ENCODE measurements around the gene MIP.

Gene MIP

DNA sequence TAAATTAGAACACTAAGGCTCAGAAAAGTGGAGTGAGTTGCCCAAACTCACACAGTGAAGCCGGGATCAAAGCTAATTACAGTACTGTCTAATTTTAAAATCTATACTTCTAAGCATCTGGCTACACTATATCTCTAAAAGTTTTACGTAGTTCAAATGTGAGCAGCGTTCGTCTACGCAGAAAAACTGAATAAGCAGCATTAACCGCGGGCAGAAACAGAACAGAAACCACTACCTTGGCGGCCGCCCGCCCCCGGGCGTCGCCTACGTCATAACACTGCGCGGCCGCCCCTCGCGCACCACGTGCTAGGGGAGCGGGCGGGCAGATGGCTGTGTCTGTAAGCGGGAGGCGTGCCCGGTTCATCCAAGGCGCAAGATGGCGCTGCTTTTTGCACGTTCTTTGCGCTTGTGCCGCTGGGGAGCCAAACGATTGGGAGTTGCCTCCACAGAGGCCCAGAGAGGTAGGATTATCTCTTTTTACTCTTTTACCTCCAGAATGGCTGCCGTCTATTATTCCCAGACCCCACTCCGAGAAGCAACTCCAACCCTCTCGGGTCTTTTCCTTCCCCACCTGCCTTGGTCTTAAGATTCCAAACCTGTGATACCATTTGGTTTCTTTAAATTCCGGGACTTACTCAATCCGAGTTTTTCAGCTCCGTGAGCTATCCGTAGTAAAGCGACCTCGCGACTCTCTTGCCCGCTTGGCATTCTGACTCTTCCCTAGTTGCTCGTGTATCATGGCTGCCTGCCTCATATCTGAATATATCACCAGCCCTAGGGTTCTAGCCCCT lies 14.0 kb upstream of the MIP start, which contains the start of gene SPRYD4 (continued):
- TF ChIP-seq, protein P1, sequence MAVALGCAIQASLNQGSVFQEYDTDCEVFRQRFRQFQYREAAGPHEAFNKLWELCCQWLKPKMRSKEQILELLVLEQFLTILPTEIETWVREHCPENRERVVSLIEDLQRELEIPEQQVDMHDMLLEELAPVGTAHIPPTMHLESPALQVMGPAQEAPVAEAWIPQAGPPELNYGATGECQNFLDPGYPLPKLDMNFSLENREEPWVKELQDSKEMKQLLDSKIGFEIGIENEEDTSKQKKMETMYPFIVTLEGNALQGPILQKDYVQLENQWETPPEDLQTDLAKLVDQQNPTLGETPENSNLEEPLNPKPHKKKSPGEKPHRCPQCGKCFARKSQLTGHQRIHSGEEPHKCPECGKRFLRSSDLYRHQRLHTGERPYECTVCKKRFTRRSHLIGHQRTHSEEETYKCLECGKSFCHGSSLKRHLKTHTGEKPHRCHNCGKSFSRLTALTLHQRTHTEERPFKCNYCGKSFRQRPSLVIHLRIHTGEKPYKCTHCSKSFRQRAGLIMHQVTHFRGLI (tag by site-specific recombination; IDR thresholded peaks at IDR 0.05) = 0 out of 2 replicates have a peak, but pooled peaks have one; percentile 9
- TF ChIP-seq BCL11B (tag by site-specific recombination; IDR thresholded peaks at IDR 0.05; ENCODE audit: low read depth) = no peak
- TF ChIP-seq, protein P2, sequence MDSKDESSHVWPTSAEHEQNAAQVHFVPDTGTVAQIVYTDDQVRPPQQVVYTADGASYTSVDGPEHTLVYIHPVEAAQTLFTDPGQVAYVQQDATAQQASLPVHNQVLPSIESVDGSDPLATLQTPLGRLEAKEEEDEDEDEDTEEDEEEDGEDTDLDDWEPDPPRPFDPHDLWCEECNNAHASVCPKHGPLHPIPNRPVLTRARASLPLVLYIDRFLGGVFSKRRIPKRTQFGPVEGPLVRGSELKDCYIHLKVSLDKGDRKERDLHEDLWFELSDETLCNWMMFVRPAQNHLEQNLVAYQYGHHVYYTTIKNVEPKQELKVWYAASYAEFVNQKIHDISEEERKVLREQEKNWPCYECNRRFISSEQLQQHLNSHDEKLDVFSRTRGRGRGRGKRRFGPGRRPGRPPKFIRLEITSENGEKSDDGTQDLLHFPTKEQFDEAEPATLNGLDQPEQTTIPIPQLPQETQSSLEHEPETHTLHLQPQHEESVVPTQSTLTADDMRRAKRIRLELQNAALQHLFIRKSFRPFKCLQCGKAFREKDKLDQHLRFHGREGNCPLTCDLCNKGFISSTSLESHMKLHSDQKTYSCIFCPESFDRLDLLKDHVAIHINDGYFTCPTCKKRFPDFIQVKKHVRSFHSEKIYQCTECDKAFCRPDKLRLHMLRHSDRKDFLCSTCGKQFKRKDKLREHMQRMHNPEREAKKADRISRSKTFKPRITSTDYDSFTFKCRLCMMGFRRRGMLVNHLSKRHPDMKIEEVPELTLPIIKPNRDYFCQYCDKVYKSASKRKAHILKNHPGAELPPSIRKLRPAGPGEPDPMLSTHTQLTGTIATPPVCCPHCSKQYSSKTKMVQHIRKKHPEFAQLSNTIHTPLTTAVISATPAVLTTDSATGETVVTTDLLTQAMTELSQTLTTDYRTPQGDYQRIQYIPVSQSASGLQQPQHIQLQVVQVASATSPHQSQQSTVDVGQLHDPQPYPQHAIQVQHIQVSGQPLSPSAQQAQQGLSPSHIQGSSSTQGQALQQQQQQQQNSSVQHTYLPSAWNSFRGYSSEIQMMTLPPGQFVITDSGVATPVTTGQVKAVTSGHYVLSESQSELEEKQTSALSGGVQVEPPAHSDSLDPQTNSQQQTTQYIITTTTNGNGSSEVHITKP (tag by site-specific recombination; IDR thresholded peaks at IDR 0.05) = no peak
- TF ChIP-seq GFI1B (tag by site-specific recombination; IDR thresholded peaks at IDR 0.05) = no peak
- peak; percentile 93 for TF ChIP-seq KLF16 (tag by site-specific recombination; IDR thresholded peaks at IDR 0.05)
- no peak for TF ChIP-seq ZNF510 (tag by site-specific recombination; IDR thresholded peaks at IDR 0.05; ENCODE audit: insufficient replicate concordance)
- TF ChIP-seq, protein P3, sequence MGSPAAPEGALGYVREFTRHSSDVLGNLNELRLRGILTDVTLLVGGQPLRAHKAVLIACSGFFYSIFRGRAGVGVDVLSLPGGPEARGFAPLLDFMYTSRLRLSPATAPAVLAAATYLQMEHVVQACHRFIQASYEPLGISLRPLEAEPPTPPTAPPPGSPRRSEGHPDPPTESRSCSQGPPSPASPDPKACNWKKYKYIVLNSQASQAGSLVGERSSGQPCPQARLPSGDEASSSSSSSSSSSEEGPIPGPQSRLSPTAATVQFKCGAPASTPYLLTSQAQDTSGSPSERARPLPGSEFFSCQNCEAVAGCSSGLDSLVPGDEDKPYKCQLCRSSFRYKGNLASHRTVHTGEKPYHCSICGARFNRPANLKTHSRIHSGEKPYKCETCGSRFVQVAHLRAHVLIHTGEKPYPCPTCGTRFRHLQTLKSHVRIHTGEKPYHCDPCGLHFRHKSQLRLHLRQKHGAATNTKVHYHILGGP (tag by site-specific recombination; IDR thresholded peaks at IDR 0.05) = 0 out of 2 replicates have a peak, but pooled peaks have one; percentile 43
- no peak for TF ChIP-seq ZNF596 (tag by site-specific recombination; IDR thresholded peaks at IDR 0.05)
- TF ChIP-seq, protein P4, sequence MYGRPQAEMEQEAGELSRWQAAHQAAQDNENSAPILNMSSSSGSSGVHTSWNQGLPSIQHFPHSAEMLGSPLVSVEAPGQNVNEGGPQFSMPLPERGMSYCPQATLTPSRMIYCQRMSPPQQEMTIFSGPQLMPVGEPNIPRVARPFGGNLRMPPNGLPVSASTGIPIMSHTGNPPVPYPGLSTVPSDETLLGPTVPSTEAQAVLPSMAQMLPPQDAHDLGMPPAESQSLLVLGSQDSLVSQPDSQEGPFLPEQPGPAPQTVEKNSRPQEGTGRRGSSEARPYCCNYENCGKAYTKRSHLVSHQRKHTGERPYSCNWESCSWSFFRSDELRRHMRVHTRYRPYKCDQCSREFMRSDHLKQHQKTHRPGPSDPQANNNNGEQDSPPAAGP (tag by site-specific recombination; IDR thresholded peaks at IDR 0.05) = peak; percentile 70; the same call in 1 of the 2 replicates
- TF ChIP-seq, protein P5, sequence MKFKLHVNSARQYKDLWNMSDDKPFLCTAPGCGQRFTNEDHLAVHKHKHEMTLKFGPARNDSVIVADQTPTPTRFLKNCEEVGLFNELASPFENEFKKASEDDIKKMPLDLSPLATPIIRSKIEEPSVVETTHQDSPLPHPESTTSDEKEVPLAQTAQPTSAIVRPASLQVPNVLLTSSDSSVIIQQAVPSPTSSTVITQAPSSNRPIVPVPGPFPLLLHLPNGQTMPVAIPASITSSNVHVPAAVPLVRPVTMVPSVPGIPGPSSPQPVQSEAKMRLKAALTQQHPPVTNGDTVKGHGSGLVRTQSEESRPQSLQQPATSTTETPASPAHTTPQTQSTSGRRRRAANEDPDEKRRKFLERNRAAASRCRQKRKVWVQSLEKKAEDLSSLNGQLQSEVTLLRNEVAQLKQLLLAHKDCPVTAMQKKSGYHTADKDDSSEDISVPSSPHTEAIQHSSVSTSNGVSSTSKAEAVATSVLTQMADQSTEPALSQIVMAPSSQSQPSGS (tag by site-specific recombination; IDR thresholded peaks at IDR 0.05; ENCODE audit: low read depth) = peak; percentile 78; the same call in 1 of the 2 replicates
- TF ChIP-seq, protein P6, sequence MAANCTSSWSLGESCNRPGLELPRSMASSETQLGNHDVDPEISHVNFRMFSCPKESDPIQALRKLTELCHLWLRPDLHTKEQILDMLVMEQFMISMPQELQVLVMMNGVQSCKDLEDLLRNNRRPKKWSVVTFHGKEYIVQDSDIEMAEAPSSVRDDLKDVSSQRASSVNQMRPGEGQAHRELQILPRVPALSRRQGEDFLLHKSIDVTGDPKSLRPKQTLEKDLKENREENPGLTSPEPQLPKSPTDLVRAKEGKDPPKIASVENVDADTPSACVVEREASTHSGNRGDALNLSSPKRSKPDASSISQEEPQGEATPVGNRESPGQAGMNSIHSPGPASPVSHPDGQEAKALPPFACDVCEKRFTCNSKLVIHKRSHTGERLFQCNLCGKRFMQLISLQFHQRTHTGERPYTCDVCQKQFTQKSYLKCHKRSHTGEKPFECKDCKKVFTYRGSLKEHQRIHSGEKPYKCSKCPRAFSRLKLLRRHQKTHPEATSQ (tag by site-specific recombination; IDR thresholded peaks at IDR 0.05) = no peak
- peak; percentile 90 for TF ChIP-seq YY1 (tag by site-specific recombination; IDR thresholded peaks at IDR 0.05)
- peak; percentile 59 for TF ChIP-seq KLF1 (tag by site-specific recombination; IDR thresholded peaks at IDR 0.05)
- TF ChIP-seq, protein P7, sequence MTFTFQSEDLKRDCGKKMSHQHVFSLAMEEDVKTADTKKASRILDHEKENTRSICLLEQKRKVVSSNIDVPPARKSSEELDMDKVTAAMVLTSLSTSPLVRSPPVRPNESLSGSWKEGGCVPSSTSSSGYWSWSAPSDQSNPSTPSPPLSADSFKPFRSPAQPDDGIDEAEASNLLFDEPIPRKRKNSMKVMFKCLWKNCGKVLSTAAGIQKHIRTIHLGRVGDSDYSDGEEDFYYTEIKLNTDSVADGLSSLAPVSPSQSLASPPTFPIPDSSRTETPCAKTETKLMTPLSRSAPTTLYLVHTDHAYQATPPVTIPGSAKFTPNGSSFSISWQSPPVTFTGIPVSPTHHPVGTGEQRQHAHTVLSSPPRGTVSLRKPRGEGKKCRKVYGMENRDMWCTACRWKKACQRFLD (tag by site-specific recombination; IDR thresholded peaks at IDR 0.05) = no peak
- no peak for TF ChIP-seq ZNF19 (tag by site-specific recombination; IDR thresholded peaks at IDR 0.05; ENCODE audit: low read depth)
- TF ChIP-seq, protein P8, sequence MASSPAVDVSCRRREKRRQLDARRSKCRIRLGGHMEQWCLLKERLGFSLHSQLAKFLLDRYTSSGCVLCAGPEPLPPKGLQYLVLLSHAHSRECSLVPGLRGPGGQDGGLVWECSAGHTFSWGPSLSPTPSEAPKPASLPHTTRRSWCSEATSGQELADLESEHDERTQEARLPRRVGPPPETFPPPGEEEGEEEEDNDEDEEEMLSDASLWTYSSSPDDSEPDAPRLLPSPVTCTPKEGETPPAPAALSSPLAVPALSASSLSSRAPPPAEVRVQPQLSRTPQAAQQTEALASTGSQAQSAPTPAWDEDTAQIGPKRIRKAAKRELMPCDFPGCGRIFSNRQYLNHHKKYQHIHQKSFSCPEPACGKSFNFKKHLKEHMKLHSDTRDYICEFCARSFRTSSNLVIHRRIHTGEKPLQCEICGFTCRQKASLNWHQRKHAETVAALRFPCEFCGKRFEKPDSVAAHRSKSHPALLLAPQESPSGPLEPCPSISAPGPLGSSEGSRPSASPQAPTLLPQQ (tag by site-specific recombination; IDR thresholded peaks at IDR 0.05) = peak; percentile 81
- peak; percentile 70; the same call in 1 of the 2 replicates for TF ChIP-seq MZF1 (tag by site-specific recombination; IDR thresholded peaks at IDR 0.05; ENCODE audit: borderline replicate concordance)
